ENCODE data around the gene SYNPO.

SYNPO gene

GRCh38 chr5:150625831-150626746 is 14.4 kb upstream of the SYNPO start:
- no peak for DNase-seq

DNA sequence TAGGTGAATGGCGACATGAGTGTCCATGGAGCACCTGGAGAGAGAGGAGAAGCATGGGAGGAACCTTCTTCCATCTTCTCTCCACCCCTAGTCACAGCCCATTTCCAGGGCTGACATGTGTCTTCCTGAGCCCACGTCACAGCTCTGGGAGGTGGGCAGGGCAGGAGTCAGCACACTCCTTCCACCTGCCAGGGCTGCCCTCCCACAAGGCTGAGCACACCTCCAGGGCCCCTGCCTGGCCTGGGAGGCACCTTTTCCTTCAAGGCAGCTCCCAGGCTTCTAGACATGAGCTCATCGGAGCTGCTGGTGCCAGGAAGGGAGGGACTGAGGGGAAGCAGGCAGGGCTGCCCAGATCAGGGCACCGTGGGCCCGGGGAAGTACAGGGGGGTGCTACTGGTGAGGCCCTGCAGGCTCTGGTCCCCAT is 13.6 kb upstream of the SYNPO start:
- no peak for DNase-seq

DNA sequence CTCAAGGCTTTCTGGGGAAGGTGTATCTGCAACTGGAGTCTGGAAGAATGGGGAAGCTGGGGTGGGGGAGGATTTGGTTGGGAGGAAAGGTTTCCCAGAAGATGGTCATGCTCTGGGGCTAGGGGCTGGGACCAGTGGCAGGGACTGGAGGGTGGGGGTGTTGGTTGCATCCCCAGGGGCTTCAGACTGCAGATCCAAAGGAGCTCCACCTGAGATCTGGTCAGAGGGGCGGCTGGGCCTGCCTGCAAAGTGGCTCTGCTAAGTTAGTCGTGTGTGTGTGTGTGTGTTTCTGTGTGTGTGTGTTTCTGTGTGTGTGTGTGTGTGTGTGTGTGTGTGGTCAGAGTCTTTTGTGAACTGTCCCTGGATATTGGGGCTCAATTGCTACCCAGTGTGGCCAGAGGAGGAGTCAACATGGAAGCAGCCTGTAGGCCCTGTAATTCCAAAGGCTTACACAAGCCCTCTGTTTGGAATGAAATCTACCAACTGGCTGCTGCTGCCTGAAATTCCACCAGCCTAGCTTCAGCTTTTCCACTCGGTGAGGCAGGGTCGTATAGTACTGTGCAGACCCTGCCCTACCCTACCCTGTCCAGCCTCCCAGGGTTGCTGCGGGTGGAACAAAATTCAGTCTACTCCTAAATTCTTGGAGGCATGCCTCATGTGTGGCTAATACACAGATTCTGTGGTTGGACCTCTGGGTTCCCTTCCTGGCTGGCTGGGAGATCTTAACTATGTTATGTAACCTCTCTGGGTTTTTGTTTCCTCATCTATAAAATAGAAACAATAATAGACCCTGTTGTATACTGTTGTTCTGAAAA is 12.5 kb upstream of the SYNPO start:
- no peak for DNase-seq

GRCh38 chr5:150628936-150629485 is 11.4 kb upstream of the SYNPO start:
- DNase-seq, result no peak

DNA sequence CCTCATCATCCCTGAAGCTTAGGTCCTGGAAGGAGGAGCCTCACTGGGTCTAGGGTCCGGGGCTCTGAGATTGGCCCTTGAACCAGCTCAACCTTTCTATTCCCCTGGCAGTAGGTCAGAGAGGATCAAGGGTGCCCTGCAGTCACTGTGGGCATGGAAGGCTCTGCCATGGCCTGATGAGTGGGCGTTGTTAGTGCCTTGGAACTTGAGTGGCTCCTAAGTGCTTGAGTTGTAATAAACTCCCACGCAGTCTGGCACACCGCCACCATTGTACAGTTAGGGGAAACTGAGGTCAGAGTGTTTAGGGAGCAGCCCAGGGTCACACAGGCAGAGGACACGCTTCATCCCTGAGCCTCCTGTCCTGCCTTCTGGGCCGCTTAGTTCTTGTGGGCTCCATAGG is 10.4 kb upstream of the SYNPO start:
- no peak for DNase-seq

GRCh38 chr5:150630461-150631325 is 9.8 kb upstream of the SYNPO start:
- no peak for DNase-seq

DNA sequence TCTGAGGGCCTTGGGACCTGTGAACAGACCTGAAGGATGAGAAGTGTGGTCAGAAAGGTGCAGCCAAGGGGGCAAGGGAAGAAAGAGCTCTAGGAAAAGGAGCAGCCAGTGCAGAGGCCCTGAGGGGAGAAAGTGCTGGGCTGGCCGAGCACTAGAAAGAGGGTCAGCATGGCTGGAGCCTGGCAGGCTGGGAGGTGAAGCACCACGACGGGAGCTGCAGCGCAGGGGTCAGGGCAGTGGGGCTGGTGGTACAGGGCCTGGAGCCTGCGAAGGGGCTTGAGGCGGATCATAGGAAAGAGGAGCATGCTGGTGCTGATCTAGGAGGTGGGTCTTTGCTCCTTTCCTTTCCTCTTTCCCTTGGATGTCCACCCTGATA is 9.1 kb upstream of the SYNPO start:
- DNase-seq, result no peak

DNA sequence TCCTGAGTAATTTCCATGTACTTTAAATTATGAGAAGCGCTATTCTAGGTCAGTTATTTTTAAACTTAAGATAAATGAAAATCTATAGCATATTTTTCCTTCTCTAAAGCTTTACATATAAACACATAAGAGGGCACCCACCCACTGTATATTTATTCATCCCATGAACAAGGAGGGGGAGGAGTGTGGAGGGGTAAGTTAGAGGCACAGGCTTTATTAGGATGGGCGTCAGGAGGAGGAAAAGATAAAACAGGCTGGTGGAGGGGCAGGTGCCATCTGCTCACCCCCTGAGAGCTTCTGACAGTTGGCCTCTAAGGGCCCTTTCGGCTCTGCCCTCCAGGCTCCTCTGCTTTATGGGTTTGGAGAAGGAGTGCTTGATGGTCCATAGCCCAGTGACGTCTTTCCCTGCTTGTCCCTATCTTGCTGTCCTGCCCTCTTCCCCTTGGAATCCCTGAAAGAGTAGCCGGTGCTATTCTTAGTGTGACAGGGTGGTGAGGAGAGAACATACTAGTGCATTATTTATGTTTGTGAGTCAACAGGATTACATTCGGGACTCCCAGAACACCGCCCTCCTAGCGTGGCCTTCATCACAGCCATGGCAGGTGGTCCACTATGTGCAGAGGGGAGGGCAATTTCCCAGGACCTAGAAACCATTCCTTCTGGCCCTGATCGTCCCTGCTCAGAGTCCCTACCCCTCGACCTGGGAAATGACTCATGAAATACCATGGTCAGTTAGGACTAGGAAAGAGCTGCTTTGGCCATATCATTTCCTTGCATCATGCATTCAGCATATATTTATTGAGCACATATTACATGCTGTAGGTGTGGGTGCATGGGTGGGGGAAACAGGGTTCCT is 7.9 kb upstream of the SYNPO start:
- DNase-seq, result no peak

GRCh38 chr5:150633429-150633828 is 7.0 kb upstream of the SYNPO start:
- no peak for DNase-seq

DNA sequence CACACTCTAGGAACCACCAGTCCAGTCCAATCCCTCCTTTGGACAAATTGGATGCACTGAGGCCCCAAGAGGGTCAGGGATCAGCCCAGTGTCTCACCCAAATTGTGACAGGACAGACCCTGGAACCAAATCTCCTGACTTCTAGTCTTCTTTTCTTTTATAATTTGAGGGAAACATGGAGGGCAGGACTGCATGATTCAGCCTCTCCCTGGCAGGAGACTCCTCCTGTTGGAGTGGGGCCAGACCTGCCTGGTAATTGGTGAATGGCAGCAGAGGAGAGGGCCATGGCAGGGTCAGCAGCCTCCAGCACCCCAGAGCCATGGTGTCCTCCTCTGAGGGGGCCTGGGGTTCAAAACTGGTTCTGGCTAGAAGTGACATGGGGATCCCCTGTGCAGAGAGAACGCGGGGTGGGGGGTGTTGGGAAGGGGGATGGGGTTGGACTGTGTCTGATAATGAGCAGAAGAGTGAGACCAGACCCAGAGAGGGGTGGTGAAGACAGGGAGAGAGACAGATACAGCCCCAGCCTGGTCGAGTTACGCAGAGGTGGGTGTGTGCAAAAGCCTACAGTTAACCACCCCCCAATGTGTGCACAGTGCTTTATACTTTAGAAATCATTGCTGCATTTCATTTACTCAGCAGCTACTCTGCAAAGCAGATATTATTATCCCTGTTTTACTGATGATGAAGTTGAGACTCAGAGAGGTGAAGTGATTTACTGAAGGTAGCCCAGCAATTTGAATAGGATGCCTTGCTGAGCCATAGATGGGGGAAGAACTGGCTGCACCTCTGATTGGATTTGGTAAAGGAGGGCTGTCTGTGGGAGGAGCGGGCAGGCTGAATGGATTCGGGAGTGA is 3.8 kb upstream of the SYNPO start:
- DNase-seq, result no peak

- no peak for DNase-seq
These were observed 3.0 kb upstream of the SYNPO start for GRCh38 chr5:150637245-150638052.

- no peak for DNase-seq
These were observed 2.4 kb upstream of the SYNPO start for GRCh38 chr5:150638053-150638444.

DNA sequence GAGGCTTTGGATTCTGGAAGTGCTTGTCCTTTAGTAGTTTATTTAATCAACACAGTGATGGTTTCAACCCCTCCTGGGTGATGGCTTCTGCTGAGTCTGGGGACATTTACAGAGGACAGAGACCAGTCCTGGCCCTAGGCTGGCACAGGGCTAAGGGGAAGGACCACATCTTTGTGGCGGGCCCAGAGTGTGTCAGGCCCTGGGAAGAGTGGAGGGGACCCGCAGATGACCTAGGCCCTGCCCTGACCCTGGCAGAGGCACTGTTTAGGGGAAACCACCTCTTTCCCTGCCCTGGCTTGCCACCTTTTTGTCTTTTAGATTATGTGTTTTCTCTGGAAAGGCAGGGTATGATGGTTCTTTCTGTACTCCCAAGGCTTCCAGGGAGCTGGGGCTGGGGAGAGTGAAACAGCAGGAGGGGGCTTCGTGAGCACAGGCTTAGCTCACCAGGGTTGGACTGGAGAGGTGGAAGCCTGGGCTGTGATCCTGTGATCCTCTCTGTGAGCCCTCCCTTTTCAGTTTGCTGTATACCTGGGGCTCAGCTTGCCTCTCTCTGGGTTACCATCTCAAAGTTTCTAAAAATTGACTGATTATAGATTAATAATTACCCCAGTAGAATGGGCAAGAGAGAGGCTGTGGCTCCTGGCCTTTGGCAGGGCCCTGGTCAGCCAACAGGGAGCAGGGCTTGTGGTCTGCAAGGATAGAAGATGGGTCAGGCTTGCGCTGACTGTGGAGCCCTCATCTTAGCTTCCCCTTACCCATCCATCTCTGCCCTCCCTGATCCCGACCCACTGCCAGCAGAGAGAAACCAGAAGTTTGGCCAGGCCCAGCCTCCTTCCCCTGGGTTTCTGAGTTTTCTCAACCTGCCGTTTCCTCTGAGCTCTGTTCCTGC is 1.7 kb upstream of the SYNPO start:
- DNase-seq, result no peak

GRCh38 chr5:150639377-150639692 is 1.1 kb upstream of the SYNPO start:
- DNase-seq, result no peak

- no peak for DNase-seq
These were observed 709 bp upstream of the SYNPO start for GRCh38 chr5:150639751-150640150.

DNA sequence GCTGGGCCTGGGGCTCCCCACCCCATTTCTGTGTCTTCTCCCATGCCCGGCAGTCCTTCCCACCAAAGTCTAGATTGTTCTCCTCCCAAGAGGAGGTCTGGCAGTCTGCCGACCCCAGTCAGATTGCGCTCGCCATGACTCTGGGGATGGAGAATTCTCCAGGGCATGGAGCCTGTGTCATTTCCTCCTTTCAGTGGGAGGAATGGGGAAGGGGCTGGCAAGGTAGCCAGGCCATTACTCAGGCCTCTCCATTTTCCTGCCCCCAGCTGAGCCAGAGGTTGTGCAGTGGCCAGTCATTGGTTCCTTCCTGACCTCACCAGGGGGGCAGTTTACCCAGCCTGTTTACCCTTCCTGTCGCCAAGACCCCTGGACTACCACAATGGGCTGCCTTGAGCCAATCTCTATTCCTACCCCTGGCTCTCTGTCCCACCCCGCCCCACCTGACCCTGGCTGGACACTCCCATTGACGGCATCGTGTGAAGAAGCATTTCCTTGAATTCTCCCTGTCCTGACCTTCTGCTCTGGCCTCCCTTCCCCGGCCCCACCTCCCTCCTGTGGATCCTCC is 628 bp downstream of the SYNPO start:
- DNase-seq, result no peak

DNA sequence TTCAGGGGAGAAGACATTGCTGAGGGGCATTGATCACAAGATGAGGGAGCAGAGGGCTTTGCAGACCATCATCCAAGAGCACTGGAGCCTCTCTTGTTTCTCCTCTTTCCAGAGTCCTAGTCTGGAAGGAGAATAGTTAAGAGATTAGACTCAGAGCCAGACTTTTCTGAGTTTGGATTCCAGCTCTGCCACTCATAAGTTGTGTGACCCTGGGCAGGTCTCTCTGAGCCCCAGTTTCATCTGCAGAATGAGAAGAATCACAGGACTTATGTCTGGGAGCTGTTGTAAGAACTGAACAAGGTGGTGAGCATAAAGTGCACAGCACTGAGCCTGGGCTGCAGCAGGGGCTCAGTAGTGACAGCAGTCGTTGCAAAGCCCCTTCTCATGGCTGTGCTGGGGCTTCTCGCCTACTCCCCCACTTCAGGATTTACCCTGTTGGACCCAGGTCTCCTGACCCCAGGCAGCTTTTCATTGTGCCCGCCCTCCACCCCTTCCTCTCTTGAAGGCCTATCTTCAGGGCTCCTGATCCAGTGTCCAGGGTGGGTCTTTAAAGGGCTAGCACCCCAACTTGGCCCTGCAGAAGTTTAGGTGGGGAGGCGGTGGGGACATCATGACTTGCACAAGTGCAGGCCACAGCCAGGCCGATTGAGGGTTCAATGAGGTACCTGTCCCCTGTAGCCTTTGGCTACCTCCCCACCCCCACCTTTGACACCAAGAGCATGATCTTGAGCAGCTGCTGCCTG is 1.5 kb downstream of the SYNPO start:
- DNase-seq, result no peak

- no peak for DNase-seq
These were observed 2.1 kb downstream of the SYNPO start for GRCh38 chr5:150642567-150642927.
